C4-2B (cell line): ENCODE data around the gene TPCN2.

Experiments
- H3K27ac ChIP-seq: fragments of 450-650 bp; 2 replicates; pipeline ENCODE4 v1.5.1; 2017
- CTCF ChIP-seq: fragments of 450-650 bp; conservative IDR thresholded peaks from 2 replicates; pipeline ENCODE4 v1.5.1; 2017; ENCODE audit warnings: mild to moderate bottlenecking
- ZFX ChIP-seq: fragments of 450-650 bp; IDR thresholded peaks from 2 replicates; pipeline ENCODE4 v1.6.1; 2017

Gene TPCN2

GRCh38 chr11:69018924-69019323 is 29.8 kb upstream of the TPCN2 start:
- H3K27ac ChIP-seq: no peak overlapping the region
- TF ChIP-seq CTCF (no peak), ZFX (no peak)

GRCh38 chr11:69022260-69022659 is 26.5 kb upstream of the TPCN2 start:
- TF ChIP-seq ZFX (no peak), CTCF (no peak)

GRCh38 chr11:69024509-69024908 is 24.2 kb upstream of the TPCN2 start:
- no peak overlapping the region for H3K27ac ChIP-seq
- TF ChIP-seq ZFX (no peak), CTCF (no peak)

More at GRCh38 chr11:69022260-69022659, 26.5 kb upstream of the TPCN2 start:
- no peak overlapping the region for H3K27ac ChIP-seq

- no peak overlapping the region for H3K27ac ChIP-seq
- TF ChIP-seq CTCF (no peak), ZFX (no peak)
Observed at GRCh38 chr11:69027704-69028372, 20.9 kb upstream of the TPCN2 start.

DNA sequence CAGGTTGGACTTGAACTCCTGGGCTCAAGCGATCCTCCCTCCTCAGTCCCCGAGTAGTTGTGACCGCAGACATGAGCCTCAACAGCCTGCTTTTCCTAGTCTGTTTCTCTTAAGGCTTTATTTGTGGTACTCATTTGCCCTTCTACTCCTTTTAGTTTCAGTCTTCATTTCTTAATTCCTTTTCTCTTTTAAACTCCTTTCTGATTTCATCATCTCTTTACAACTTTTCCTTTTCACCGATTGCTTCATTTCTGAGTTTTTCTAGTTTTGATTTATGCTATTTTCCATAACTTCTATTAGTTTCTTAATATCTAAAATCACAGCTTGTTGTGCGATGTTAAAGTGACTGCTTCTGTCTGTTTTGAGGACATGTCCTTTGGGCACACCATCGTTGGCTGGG is 18.4 kb upstream of the TPCN2 start:
- no peak for TF ChIP-seq CTCF
- no peak for TF ChIP-seq ZFX

DNA sequence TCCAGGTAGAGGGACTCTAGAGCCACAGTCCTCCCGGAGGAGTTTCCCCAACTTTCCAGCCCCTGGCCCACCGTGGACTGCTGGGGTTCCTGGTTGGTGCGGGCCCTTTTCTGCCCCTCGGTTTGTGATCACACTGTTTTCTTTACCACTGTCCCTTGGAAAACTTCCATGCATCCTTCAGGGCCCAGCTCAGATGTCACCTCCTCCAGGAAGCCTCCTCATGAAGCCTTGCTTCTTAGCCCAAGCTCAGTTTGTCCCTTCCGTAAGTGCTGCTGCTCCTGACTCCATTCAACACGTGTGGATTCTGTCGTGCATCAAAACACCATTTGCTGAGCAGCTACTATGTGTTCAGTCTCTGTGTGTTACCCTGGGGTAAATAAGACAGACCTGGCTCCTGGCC is 15.9 kb upstream of the TPCN2 start:
- TF ChIP-seq ZFX (no peak), CTCF (no peak)
- no peak overlapping the region for H3K27ac ChIP-seq

More for the DNA sequence above, 18.4 kb upstream of the TPCN2 start:
- no peak overlapping the region for H3K27ac ChIP-seq

DNA sequence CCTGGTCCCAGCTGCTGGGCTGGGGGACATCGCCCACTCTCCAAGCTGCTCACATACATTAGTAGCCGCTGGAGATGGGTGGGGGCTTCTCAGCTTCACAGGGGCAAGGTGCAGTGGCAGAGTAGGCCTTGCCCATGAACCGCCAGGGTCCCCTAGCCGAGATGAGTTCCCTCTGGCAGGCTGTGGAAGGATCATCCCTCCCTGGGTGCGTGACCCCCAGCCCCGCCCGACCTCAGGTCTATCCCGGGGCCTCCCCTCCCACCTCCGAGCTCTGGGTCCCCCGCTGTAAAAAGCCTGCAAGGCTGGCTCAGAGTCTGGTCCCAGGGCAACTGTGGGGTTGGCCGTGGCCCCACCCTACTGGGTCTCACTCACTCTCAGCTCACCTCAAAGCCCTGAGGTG is 15.3 kb upstream of the TPCN2 start:
- no peak for TF ChIP-seq CTCF
- TF ChIP-seq ZFX: no peak
- H3K27ac ChIP-seq: no peak overlapping the region
